GM23338 (cell line): ENCODE results near the gene TGFBR1. TPM values are rescaled to one million over a fixed set of nuclear protein-coding genes. Genes with fewer than 3 reads are reported as not detected.

ENCODE experiments used
- ATAC-seq: fragments of 200-7000 bp; cut with Tn5 transposase; 3 replicates; pipeline ENCODE4 v1.9.1; 2020
- DNase-seq: peaks from one replicate; pipeline ENCODE4 v3.0.0-alpha.2; 2015; ENCODE audit warnings: low spot score
- H2AFZ ChIP-seq: fragments of 200-600 bp; sonication (generic); 2 replicates; pipeline ENCODE4 v1.8.0; 2016; ENCODE audit warnings: antibody characterized with exemption, mild to moderate bottlenecking, moderate library complexity
- H3F3A ChIP-seq: fragments of 200-600 bp; sonication (generic); replicated peaks from 2 replicates; pipeline ENCODE4 v1.8.0; 2017; ENCODE audit warnings: antibody characterized with exemption, mixed run types, low read depth
- H3K27ac ChIP-seq: fragments of 200-600 bp; sonication (generic); 2 replicates; pipeline ENCODE4 v1.6.1; 2016; ENCODE audit warnings: low read depth
- H3K27me3 ChIP-seq: fragments of 200-600 bp; sonication (generic); 2 replicates; pipeline ENCODE4 v1.8.0; 2016; ENCODE audit warnings: mild to moderate bottlenecking, mixed run types, moderate library complexity; ENCODE audit not compliant: insufficient read depth
- H3K36me3 ChIP-seq: fragments of 200-600 bp; sonication (generic); 2 replicates; pipeline ENCODE4 v1.8.0; 2016; ENCODE audit warnings: mild to moderate bottlenecking; ENCODE audit not compliant: insufficient read depth
- H3K4me1 ChIP-seq: fragments of 200-600 bp; sonication (generic); 2 replicates; pipeline ENCODE4 v1.8.0; 2016; ENCODE audit warnings: mild to moderate bottlenecking, moderate library complexity; ENCODE audit not compliant: insufficient read depth
- H3K4me2 ChIP-seq: fragments of 200-600 bp; sonication (generic); 2 replicates; pipeline ENCODE4 v1.7.1; 2017; ENCODE audit warnings: mixed run types
- H3K4me3 ChIP-seq: fragments of 200-600 bp; sonication (generic); 2 replicates; pipeline ENCODE4 v1.6.1; 2016; ENCODE audit warnings: mixed run types
- H3K79me2 ChIP-seq: fragments of 200-600 bp; sonication (generic); replicated peaks from 2 replicates; pipeline ENCODE4 v1.8.0; 2017; ENCODE audit warnings: mild to moderate bottlenecking; ENCODE audit not compliant: insufficient read depth
- H3K9me2 ChIP-seq: fragments of 200-600 bp; sonication (generic); 2 replicates; pipeline ENCODE4 v1.8.0; 2017; ENCODE audit not compliant: insufficient read depth
- H4K20me1 ChIP-seq: fragments of 200-600 bp; sonication (generic); replicated peaks from 2 replicates; pipeline ENCODE4 v1.8.0; 2017; ENCODE audit warnings: mild to moderate bottlenecking; ENCODE audit not compliant: insufficient read depth
- H3K27ac Mint-ChIP-seq: 2 replicates; pipeline ENCODE4 v1.8.0; 2020; ENCODE audit warnings: inconsistent platforms, mild to moderate bottlenecking, moderate library complexity, mixed read lengths
- H3K27me3 Mint-ChIP-seq: 3 replicates; pipeline ENCODE4 v1.8.0; 2022; ENCODE audit warnings: low read depth, mild to moderate bottlenecking, moderate library complexity, mixed read lengths, inconsistent platforms; ENCODE audit not compliant: insufficient read depth, poor library complexity
- H3K36me3 Mint-ChIP-seq: 3 replicates; pipeline ENCODE4 v1.8.0; 2021; ENCODE audit warnings: low read depth, mild to moderate bottlenecking, inconsistent platforms, moderate library complexity, mixed read lengths
- H3K4me1 Mint-ChIP-seq: 3 replicates; pipeline ENCODE4 v1.8.0; 2020; ENCODE audit warnings: mild to moderate bottlenecking, inconsistent platforms, mixed read lengths
- H3K4me3 Mint-ChIP-seq: 3 replicates; pipeline ENCODE4 v1.8.0; 2021; ENCODE audit warnings: moderate library complexity, mild to moderate bottlenecking, inconsistent platforms, mixed read lengths
- H3K9me3 Mint-ChIP-seq: 3 replicates; pipeline ENCODE4 v1.8.0; 2020; ENCODE audit warnings: moderate library complexity, mild to moderate bottlenecking, inconsistent platforms, mixed read lengths
- CREB1 ChIP-seq: fragments of 250-450 bp; sonication (Bioruptor Pico); IDR thresholded peaks from 2 replicates; pipeline ENCODE4 v1.5.0; 2020; ENCODE audit warnings: low read depth, mild to moderate bottlenecking, moderate library complexity
- EZH2 ChIP-seq: fragments of 200-600 bp; sonication (generic); IDR thresholded peaks from one replicate; pipeline ENCODE4 v1.8.0; 2017; ENCODE audit warnings: antibody characterized with exemption, mild to moderate bottlenecking, low read depth; ENCODE audit not compliant: unreplicated experiment
- JUNB ChIP-seq: IDR thresholded peaks from one replicate; pipeline ENCODE4 v1.6.1; 2016; ENCODE audit warnings: antibody characterized with exemption; ENCODE audit not compliant: unreplicated experiment
- POLR2AphosphoS5 ChIP-seq: IDR thresholded peaks from 2 replicates; pipeline ENCODE4 v1.6.1; 2016; ENCODE audit warnings: antibody characterized with exemption, low read depth
- REST ChIP-seq: IDR thresholded peaks from one replicate; pipeline ENCODE4 v1.6.1; 2018; ENCODE audit warnings: antibody characterized with exemption; ENCODE audit not compliant: unreplicated experiment
- STAT1 ChIP-seq: IDR thresholded peaks from one replicate; pipeline ENCODE4 v1.6.1; 2016; ENCODE audit warnings: antibody characterized with exemption; ENCODE audit not compliant: unreplicated experiment
- polyA plus RNA-seq: library from polyadenylated mRNA; unstranded; fragments of >200 nt; fragmentation: Nextera tagmentation; extraction: Ambion mirVana; gene quantifications from 2 replicates; pipeline ENCODE4 v1.2.1, GENCODE V29; 2016
- total RNA-seq: library from RNA; depleted of rRNA; stranded (reverse); fragments of >200 nt; shearing (Covaris generic); gene quantifications from 2 replicates; pipeline ENCODE4 v1.2.3, GENCODE V29; 2014
- TF ChIP-seq, protein P1 (sequence below): fragments of 250-450 bp; sonication (Bioruptor Pico); IDR thresholded peaks from 2 replicates; pipeline ENCODE4 v1.5.0; 2020; ENCODE audit warnings: mild to moderate bottlenecking, moderate library complexity
- TF ChIP-seq, protein P2 (sequence below): IDR thresholded peaks from 2 replicates; pipeline ENCODE4 v1.6.1; 2016; ENCODE audit warnings: antibody characterized with exemption

The TGFBR1 gene
- total and polyA plus RNA-seq, 2 experiments from 2014 or later = 9.3 to 40.2 TPM

DNA sequence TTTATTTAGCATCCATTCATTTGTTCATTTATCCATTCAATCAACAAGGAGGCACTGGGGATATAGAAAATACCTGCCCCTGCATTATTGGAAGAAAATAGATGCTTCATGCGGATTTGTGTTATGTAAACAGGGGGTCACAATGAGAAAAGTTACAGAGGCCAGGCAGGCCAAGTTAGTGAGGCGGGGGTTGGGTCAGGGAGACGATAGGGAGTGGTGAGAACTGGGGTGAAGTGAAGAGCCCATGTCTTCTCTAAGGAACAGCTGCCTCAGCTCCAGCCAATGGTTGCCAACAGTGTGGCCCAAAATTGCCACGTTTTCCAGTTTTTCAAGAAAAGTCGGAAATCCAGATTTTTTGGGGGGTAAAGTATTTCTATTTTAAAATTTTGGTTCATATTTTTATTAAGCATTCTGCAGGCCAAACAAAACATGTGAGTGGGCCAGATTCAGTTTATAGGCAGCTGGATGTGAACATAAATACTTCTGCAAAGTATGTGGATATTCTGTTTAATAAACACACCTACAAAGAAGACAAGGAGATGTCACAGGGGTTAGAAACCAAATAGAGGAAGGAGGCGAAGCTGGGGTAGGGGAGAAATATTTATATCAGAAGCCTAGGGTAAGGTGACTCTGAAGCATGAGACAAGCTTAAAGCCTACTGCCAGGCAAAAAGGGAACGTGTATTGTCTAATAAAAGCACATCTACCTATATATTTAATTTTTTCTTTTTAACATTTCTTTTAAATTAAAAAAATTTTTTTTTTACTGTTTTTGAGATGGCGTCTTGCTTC, 72.9 kb downstream of the TGFBR1 start:
- peaks cover 4% of the 10 kb centered on the region; the same call in 1 of the 2 replicates for H3K4me1 ChIP-seq
- no peaks in the 10 kb centered on the region for H3K79me2 ChIP-seq
- Mint-ChIP-seq H3K27ac (no peak overlapping the region), H3K27me3 (no peaks in the 10 kb centered on the region), H3K4me1 (peaks cover 24% of the 10 kb centered on the region; the same call in 2 of the 3 replicates), H3K4me3 (no peak overlapping the region), H3K9me3 (no peaks in the 10 kb centered on the region), H3K36me3 (no peaks in the 10 kb centered on the region)
- no peaks in the 10 kb centered on the region for H3K27me3 ChIP-seq
- no peak for DNase-seq
- no peaks in the 10 kb centered on the region for H3K9me2 ChIP-seq
- H3K36me3 ChIP-seq = no peaks in the 10 kb centered on the region
- no peak for TF ChIP-seq EZH2
- no peak overlapping the region for H3K4me3 ChIP-seq
- no peak overlapping the region for H3K27ac ChIP-seq
- H3F3A ChIP-seq = no peaks in the 10 kb centered on the region
- no peak overlapping the region for H3K4me2 ChIP-seq
- no peaks in the 10 kb centered on the region for H4K20me1 ChIP-seq
- H2AFZ ChIP-seq = no peak overlapping the region
- ATAC-seq = no peak

DNA sequence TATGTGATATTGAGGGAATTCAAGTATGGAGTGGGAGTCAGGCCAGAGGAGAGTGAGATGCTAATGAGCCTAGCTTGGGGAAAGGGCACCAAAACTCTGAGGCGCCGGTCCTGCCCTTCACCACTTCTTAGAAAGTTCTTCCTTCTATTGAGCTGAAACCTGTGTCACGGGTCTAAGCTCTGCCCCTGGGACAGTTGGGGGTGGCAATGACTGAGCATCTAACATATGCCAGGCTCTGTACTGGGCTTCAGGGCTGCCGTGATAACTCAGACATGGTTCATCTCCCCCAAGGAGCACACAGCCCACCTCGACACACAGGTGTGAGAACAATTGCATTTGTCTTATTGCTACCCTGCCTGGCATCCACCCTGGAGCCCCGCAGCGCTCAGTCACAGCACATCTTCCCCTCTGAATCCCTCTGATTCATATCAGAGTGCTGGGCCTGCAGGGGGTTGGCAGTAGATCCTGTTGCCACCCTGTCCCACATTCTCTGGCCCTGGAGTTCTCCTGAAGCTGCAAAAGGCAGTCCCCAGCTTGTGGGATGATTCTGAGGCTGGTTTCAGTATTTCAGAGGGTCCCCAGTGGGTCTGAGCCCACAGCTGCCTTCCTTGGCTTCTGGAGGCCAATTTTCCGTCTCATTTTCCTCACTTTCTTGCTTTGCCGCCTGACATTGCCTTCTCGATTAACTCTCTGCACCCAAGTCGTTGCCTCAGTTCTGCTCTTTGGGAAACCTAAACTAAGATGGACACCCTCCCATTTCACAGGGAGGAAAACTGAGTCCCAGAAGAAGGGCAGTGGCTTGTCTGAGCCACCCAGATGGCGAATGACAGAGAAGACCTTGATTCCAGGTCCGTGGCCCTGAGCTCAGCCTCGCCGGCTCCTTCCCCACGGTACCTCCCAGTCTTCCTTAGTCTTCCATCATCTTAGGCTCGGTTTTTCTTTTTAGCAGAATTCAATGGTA, 74.3 kb downstream of the TGFBR1 start:
- no peak overlapping the region for H3K4me2 ChIP-seq
- H3K36me3 ChIP-seq = no peaks in the 10 kb centered on the region
- ATAC-seq (no peak), DNase-seq (no peak)
- H3K4me3 Mint-ChIP-seq = no peak overlapping the region
- H3K27me3 ChIP-seq = no peaks in the 10 kb centered on the region
- no peak overlapping the region for H3K4me3 ChIP-seq
- H3K4me1 Mint-ChIP-seq = peaks cover 16% of the 10 kb centered on the region; the same call in 2 of the 3 replicates
- H3K27ac ChIP-seq = no peak overlapping the region
- H3K36me3 Mint-ChIP-seq = no peaks in the 10 kb centered on the region
- H3K27ac Mint-ChIP-seq = no peak overlapping the region
- no peaks in the 10 kb centered on the region for H3K27me3 Mint-ChIP-seq
- H3K4me1 ChIP-seq = peaks cover 8% of the 10 kb centered on the region; the same call in 1 of the 2 replicates
- H3K9me3 Mint-ChIP-seq = no peaks in the 10 kb centered on the region
- no peaks in the 10 kb centered on the region for H4K20me1 ChIP-seq
- no peaks in the 10 kb centered on the region for H3K9me2 ChIP-seq
- H3F3A ChIP-seq = no peaks in the 10 kb centered on the region
- H2AFZ ChIP-seq = 0 out of 2 replicates have a peak overlapping the region, but pooled peaks have one; percentile 59
- H3K79me2 ChIP-seq = no peaks in the 10 kb centered on the region
- TF ChIP-seq CREB1 (no peak), POLR2AphosphoS5 (no peak), JUNB (no peak), REST (no peak), STAT1 (no peak)
- TF ChIP-seq, protein P1, sequence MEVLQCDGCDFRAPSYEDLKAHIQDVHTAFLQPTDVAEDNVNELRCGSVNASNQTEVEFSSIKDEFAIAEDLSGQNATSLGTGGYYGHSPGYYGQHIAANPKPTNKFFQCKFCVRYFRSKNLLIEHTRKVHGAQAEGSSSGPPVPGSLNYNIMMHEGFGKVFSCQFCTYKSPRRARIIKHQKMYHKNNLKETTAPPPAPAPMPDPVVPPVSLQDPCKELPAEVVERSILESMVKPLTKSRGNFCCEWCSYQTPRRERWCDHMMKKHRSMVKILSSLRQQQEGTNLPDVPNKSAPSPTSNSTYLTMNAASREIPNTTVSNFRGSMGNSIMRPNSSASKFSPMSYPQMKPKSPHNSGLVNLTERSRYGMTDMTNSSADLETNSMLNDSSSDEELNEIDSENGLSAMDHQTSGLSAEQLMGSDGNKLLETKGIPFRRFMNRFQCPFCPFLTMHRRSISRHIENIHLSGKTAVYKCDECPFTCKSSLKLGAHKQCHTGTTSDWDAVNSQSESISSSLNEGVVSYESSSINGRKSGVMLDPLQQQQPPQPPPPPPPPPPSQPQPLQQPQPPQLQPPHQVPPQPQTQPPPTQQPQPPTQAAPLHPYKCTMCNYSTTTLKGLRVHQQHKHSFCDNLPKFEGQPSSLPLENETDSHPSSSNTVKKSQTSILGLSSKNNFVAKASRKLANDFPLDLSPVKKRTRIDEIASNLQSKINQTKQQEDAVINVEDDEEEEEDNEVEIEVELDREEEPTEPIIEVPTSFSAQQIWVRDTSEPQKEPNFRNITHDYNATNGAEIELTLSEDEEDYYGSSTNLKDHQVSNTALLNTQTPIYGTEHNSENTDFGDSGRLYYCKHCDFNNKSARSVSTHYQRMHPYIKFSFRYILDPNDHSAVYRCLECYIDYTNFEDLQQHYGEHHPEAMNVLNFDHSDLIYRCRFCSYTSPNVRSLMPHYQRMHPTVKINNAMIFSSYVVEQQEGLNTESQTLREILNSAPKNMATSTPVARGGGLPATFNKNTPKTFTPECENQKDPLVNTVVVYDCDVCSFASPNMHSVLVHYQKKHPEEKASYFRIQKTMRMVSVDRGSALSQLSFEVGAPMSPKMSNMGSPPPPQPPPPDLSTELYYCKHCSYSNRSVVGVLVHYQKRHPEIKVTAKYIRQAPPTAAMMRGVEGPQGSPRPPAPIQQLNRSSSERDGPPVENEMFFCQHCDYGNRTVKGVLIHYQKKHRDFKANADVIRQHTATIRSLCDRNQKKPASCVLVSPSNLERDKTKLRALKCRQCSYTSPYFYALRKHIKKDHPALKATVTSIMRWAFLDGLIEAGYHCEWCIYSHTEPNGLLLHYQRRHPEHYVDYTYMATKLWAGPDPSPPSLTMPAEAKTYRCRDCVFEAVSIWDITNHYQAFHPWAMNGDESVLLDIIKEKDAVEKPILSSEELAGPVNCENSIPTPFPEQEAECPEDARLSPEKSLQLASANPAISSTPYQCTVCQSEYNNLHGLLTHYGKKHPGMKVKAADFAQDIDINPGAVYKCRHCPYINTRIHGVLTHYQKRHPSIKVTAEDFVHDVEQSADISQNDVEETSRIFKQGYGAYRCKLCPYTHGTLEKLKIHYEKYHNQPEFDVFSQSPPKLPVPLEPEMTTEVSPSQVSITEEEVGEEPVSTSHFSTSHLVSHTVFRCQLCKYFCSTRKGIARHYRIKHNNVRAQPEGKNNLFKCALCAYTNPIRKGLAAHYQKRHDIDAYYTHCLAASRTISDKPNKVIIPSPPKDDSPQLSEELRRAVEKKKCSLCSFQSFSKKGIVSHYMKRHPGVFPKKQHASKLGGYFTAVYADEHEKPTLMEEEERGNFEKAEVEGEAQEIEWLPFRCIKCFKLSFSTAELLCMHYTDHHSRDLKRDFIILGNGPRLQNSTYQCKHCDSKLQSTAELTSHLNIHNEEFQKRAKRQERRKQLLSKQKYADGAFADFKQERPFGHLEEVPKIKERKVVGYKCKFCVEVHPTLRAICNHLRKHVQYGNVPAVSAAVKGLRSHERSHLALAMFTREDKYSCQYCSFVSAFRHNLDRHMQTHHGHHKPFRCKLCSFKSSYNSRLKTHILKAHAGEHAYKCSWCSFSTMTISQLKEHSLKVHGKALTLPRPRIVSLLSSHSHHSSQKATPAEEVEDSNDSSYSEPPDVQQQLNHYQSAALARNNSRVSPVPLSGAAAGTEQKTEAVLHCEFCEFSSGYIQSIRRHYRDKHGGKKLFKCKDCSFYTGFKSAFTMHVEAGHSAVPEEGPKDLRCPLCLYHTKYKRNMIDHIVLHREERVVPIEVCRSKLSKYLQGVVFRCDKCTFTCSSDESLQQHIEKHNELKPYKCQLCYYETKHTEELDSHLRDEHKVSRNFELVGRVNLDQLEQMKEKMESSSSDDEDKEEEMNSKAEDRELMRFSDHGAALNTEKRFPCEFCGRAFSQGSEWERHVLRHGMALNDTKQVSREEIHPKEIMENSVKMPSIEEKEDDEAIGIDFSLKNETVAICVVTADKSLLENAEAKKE (CRISPR knock-in tag) = no peak
- TF ChIP-seq, protein P2, sequence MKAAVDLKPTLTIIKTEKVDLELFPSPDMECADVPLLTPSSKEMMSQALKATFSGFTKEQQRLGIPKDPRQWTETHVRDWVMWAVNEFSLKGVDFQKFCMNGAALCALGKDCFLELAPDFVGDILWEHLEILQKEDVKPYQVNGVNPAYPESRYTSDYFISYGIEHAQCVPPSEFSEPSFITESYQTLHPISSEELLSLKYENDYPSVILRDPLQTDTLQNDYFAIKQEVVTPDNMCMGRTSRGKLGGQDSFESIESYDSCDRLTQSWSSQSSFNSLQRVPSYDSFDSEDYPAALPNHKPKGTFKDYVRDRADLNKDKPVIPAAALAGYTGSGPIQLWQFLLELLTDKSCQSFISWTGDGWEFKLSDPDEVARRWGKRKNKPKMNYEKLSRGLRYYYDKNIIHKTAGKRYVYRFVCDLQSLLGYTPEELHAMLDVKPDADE = no peak
